Measurements from ENCODE around the gene HPCA. TPM values are rescaled to one million over a fixed set of nuclear protein-coding genes. Genes with fewer than 3 reads are reported as not detected.
A peak's percentile ranks its signal among the peaks of the same experiment; 100 is the strongest.

Gene HPCA
- total and polyA plus RNA-seq, 2 of the 13 experiments (the other 11 are each of a cell fraction or from before 2014, with no cell fraction given) = not detected

DNA sequence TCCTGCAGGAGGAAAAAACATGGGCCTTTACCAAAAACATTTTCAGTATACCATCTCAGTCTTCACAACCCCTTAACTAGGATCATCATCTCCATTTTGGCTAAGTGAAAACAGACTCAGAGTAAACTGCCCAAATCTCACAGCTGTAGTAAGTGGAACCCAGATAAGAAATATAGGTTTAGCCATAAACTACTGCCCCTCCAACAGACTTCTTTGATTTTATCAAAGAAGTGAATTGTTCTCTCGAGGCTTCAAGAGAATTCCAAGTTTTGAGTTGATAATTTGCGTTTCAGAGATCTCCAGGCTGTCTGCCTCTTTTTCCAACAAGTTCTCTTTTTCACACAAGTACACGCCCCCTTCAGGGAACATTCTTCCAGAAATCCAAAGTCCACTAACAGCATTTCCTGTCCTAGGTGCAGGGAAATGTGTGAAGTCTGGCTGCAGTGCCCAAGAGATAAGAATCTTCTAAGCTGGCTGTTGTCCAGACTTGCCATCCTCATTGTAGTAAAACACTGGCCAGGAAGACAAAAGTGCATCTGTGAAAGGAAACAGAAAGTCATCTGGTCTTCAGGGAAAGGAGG, 47.5 kb downstream of the HPCA start (continued):
- TF ChIP-seq, protein P1, sequence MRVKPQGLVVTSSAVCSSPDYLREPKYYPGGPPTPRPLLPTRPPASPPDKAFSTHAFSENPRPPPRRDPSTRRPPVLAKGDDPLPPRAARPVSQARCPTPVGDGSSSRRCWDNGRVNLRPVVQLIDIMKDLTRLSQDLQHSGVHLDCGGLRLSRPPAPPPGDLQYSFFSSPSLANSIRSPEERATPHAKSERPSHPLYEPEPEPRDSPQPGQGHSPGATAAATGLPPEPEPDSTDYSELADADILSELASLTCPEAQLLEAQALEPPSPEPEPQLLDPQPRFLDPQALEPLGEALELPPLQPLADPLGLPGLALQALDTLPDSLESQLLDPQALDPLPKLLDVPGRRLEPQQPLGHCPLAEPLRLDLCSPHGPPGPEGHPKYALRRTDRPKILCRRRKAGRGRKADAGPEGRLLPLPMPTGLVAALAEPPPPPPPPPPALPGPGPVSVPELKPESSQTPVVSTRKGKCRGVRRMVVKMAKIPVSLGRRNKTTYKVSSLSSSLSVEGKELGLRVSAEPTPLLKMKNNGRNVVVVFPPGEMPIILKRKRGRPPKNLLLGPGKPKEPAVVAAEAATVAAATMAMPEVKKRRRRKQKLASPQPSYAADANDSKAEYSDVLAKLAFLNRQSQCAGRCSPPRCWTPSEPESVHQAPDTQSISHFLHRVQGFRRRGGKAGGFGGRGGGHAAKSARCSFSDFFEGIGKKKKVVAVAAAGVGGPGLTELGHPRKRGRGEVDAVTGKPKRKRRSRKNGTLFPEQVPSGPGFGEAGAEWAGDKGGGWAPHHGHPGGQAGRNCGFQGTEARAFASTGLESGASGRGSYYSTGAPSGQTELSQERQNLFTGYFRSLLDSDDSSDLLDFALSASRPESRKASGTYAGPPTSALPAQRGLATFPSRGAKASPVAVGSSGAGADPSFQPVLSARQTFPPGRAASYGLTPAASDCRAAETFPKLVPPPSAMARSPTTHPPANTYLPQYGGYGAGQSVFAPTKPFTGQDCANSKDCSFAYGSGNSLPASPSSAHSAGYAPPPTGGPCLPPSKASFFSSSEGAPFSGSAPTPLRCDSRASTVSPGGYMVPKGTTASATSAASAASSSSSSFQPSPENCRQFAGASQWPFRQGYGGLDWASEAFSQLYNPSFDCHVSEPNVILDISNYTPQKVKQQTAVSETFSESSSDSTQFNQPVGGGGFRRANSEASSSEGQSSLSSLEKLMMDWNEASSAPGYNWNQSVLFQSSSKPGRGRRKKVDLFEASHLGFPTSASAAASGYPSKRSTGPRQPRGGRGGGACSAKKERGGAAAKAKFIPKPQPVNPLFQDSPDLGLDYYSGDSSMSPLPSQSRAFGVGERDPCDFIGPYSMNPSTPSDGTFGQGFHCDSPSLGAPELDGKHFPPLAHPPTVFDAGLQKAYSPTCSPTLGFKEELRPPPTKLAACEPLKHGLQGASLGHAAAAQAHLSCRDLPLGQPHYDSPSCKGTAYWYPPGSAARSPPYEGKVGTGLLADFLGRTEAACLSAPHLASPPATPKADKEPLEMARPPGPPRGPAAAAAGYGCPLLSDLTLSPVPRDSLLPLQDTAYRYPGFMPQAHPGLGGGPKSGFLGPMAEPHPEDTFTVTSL (CRISPR knock-in tag; IDR thresholded peaks at IDR 0.05; ENCODE audit: borderline replicate concordance) = peak; percentile 82; the same call in 1 of the 2 replicates
- no peak for TF ChIP-seq ATAD3A (CRISPR knock-in tag; IDR thresholded peaks at IDR 0.05)
- peak; percentile 86 for TF ChIP-seq NCOR1 (IDR thresholded peaks at IDR 0.05; ENCODE audit: borderline replicate concordance, low read length)
- TF ChIP-seq ZNF354B (CRISPR knock-in tag; IDR thresholded peaks at IDR 0.05) = 0 out of 2 replicates have a peak, but pooled peaks have one; percentile 32
- TF ChIP-seq, protein P2, sequence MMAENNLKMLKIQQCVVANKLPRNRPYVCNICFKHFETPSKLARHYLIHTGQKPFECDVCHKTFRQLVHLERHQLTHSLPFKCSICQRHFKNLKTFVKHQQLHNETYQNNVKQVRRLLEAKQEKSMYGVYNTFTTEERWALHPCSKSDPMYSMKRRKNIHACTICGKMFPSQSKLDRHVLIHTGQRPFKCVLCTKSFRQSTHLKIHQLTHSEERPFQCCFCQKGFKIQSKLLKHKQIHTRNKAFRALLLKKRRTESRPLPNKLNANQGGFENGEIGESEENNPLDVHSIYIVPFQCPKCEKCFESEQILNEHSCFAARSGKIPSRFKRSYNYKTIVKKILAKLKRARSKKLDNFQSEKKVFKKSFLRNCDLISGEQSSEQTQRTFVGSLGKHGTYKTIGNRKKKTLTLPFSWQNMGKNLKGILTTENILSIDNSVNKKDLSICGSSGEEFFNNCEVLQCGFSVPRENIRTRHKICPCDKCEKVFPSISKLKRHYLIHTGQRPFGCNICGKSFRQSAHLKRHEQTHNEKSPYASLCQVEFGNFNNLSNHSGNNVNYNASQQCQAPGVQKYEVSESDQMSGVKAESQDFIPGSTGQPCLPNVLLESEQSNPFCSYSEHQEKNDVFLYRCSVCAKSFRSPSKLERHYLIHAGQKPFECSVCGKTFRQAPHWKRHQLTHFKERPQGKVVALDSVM (CRISPR knock-in tag; IDR thresholded peaks at IDR 0.05) = peak; percentile 38; the same call in 1 of the 2 replicates
- TF ChIP-seq, protein P3, sequence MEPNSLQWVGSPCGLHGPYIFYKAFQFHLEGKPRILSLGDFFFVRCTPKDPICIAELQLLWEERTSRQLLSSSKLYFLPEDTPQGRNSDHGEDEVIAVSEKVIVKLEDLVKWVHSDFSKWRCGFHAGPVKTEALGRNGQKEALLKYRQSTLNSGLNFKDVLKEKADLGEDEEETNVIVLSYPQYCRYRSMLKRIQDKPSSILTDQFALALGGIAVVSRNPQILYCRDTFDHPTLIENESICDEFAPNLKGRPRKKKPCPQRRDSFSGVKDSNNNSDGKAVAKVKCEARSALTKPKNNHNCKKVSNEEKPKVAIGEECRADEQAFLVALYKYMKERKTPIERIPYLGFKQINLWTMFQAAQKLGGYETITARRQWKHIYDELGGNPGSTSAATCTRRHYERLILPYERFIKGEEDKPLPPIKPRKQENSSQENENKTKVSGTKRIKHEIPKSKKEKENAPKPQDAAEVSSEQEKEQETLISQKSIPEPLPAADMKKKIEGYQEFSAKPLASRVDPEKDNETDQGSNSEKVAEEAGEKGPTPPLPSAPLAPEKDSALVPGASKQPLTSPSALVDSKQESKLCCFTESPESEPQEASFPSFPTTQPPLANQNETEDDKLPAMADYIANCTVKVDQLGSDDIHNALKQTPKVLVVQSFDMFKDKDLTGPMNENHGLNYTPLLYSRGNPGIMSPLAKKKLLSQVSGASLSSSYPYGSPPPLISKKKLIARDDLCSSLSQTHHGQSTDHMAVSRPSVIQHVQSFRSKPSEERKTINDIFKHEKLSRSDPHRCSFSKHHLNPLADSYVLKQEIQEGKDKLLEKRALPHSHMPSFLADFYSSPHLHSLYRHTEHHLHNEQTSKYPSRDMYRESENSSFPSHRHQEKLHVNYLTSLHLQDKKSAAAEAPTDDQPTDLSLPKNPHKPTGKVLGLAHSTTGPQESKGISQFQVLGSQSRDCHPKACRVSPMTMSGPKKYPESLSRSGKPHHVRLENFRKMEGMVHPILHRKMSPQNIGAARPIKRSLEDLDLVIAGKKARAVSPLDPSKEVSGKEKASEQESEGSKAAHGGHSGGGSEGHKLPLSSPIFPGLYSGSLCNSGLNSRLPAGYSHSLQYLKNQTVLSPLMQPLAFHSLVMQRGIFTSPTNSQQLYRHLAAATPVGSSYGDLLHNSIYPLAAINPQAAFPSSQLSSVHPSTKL (CRISPR knock-in tag; IDR thresholded peaks at IDR 0.05) = peak; percentile 94
- no peak for TF ChIP-seq GABPA (IDR thresholded peaks at IDR 0.05; ENCODE audit: low read depth, low read length)
- peak; percentile 79 for TF ChIP-seq GABPA (CRISPR knock-in tag; IDR thresholded peaks at IDR 0.05; ENCODE audit: low read depth)
- peak; percentile 84; the same call in 1 of the 2 replicates for TF ChIP-seq NKX3-1 (CRISPR knock-in tag; IDR thresholded peaks at IDR 0.05)
- TF ChIP-seq RAD51 (IDR thresholded peaks at IDR 0.05; ENCODE audit: borderline replicate concordance) = no peak
- TF ChIP-seq ZC3H13 (CRISPR knock-in tag; IDR thresholded peaks at IDR 0.05) = no peak
- TF ChIP-seq ZNF12 (CRISPR knock-in tag; IDR thresholded peaks at IDR 0.05) = peak; percentile 87; the same call in 1 of the 2 replicates
- TF ChIP-seq XRCC5 (optimal IDR thresholded peaks at IDR 0.05; ENCODE audit: low read length) = peak; percentile 46
- no peak for TF ChIP-seq ZNF776 (CRISPR knock-in tag; IDR thresholded peaks at IDR 0.05)
- 0 out of 2 replicates have a peak, but pooled peaks have one; percentile 41 for TF ChIP-seq ZNF3 (CRISPR knock-in tag; IDR thresholded peaks at IDR 0.05)
- peak; percentile 70 for TF ChIP-seq NFIC (IDR thresholded peaks at IDR 0.05; ENCODE audit: low read length)
- TF ChIP-seq, protein P4, sequence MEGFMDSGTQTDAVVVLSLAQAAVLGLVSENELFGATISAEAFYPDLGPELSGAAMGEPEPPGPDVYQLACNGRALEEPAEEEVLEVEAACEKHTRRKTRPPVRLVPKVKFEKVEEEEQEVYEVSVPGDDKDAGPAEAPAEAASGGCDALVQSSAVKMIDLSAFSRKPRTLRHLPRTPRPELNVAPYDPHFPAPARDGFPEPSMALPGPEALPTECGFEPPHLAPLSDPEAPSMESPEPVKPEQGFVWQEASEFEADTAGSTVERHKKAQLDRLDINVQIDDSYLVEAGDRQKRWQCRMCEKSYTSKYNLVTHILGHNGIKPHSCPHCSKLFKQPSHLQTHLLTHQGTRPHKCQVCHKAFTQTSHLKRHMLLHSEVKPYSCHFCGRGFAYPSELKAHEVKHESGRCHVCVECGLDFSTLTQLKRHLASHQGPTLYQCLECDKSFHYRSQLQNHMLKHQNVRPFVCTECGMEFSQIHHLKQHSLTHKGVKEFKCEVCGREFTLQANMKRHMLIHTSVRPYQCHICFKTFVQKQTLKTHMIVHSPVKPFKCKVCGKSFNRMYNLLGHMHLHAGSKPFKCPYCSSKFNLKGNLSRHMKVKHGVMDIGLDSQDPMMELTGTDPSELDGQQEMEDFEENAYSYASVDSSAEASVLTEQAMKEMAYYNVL (CRISPR knock-in tag; IDR thresholded peaks at IDR 0.05; ENCODE audit: borderline replicate concordance) = peak; percentile 94
